NCI-H82 (cell line): Measurements from ENCODE around the gene FOXC2.
A peak's percentile ranks its signal among the peaks of the same experiment; 100 is the strongest.
"Not testable (repeated sequence)": the region's sequence is repeated elsewhere in the genome, so short reads cannot be mapped to it uniquely, and the experiment has no call there.

Experiments
- DNase-seq: peaks from one replicate; lab custom pipeline; 2025; lab: John Stamatoyannopoulos, UW

Gene FOXC2

DNA sequence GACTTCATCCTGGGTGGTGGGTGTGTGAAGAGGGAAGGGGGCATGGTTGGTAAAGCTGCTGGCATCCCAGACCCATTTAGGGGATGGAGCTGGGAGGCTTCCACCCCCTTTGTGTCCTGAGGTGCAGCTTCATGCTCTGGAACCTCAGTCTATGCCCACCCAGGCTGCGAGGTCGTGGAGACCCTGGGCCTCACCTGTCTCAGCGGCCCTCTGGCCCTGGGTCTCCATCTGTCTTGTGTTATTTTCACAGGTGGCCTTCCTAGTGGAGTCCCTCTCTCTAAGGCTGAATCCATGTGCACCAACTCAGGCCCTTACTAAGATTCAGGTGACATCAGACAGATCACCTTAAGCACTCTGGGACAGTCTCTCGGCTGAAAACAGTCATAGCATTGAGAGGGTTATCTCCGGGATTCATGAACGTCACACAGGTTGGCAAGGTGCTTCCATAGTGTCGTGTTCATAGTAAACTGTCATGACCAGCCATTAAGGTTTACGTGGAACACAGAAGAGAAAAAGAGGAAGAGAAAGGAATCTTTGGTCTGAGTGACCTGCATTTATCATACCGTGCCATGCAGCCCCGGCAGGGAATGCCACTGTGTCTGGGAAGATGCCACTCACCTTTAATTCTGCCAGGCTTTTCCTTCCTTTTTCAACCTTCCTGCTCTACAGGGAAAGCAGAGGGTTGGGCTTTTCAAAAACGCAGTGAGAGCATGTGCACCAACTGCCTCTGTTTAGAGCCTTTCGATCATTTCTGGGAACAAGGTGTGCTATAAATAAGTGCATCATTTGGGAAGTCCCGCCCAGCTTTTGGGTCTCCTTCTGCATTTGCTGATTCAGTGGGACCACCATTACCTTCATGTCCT is 7.2 kb downstream of the FOXC2 start:
- DNase-seq, result no peak

DNA sequence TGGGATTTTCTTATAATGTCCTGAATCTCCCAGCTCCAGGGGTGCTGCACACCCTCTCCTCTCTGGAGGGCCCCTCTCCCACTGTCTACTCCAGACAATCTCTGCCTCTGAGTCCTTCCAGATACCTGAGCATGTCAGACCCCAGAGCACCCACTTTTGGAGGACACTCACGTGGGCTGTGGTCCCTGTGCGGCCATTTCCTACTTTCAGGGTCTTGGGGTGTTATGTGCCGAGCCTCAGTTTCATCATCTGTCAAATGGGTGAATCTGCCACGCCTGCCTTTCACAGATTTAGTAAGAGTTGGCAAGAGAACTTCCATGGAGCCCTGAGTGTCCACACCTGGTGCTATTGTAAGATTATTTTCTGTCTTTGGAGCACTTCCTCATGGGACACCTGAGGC is 8.0 kb downstream of the FOXC2 start:
- DNase-seq, result no peak

DNA sequence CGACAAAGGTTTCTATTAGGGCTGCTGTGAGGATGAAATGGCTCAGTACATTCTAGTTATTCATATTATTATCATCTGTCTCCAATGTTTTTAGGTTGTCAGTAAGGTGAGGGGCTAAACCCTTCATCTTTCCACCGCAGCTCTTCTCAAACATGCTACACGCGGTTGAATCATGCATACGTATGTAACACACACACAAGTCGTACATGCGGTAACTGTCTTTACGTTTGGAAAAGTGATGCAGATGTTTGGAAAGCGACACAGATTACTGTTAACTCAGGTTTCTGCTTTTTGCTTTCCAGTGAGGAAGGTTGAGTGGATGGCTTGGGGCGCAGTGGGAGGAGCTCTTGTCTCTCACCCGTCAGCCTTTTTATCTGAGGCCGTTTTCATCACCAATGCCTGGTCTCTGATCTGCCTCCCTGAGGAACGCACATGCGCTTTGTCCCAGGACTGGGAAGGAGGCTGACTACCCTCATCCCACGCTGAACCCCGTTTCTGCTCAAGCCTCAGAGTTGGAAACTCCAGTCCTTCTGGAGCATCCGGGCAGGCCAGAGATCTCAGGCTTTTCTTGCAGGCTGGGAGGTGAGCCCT is 8.6 kb downstream of the FOXC2 start:
- no peak for DNase-seq

DNA sequence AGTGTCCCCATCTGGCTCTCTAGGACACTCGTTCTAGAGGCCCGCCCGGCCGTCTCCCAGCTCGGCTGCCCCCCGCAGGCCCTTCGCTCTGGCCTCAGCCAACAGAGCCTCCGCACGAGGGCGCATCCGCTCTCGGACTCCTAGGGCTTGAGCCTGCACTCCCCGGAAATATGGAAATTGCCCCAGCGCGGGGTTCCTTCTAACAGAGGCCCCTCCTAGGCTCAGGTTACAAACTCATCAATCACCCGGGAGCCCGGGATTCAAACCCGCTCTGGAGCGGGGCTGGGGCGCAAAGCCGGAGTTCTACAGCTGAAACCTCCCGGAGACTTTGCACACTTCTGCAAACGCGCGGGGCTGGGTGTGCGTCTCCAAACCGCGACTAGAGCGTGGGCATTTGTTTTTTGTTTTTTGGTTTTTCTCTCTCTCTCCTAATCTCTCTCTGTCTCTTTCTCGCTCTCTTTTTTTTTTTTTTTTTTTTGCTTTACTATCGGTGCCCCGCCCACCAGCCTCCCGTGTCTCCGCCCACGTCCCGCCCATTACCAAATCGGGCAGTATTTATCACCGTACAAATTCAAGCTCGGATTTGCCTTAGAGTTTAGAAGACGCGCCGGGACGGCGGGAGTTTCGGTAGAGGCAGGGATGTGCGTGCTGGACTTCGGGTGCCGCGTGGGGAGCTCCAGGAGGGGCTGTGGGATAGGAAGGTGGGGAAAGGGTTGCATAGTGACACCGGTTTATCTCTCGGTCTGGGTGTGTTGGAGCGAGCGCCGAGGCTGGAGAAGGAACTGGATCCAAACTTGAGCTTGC is 9.3 kb downstream of the FOXC2 start:
- peak; percentile 77 for DNase-seq

DNA sequence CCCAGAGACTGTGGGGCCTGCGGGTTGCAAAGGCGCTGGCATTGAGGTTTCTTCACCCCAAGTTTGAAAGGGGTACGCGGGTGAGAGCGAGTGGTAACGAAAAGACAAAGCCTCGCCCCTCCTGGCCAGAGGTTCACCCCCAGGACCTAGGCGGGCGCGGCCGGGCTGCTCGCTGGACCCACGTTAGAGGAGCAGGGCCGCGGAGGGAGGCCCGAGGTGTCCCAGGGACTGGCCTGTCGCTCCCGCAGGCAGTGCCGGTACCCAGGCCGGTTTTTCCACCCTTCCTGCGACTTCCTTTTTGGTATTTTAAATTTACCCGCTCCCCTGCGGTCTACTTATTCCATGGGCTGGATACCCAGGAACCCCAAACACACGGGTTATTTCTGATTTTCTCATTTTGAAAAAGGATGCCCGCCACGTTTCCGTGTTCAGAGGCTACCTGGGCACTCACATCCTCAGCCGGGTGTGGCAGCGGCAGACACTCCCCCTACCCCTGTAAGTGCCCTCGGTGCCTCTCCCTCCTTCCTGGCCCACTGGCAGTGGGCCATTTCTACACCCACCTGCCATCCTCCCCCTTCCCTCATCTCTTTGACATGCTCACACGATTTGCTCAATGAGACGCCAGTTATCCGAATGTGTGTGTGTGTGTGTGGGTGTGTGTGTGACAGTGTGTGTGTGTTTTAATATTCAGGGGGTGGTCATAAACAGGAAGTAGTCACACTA is 10.1 kb downstream of the FOXC2 start:
- no peak for DNase-seq

DNA sequence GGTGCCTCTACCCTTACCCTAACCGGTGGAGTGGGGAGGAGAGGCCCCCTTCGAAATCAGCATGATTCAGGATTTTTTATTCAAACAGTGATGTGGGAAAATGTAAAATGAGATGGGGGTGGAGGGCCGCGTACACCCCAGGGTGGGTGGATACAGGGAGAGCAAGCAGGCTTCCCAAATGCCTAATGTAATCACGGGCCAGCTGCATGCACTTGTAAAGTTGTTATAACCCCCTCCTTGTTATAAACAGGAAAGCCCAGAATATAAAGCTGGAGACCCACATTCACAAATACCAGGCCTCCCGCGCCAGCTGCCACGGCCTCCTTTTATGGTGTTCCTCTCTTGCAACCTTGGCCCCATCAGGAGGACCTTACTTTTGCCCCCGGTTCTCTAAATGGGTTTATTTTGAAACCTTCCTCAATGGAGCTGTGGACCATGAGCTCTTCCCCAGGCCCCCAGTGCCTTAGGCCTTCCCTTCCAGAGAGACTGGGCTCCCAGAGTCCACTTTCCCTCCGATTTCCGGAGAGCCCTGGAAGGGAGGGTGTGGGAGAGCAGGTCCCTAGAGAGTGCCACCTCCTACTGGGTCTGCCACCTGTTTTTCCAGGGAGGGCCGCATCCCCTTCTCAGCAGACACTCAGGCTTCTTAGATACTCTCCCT is 10.8 kb downstream of the FOXC2 start:
- DNase-seq, result no peak

DNA sequence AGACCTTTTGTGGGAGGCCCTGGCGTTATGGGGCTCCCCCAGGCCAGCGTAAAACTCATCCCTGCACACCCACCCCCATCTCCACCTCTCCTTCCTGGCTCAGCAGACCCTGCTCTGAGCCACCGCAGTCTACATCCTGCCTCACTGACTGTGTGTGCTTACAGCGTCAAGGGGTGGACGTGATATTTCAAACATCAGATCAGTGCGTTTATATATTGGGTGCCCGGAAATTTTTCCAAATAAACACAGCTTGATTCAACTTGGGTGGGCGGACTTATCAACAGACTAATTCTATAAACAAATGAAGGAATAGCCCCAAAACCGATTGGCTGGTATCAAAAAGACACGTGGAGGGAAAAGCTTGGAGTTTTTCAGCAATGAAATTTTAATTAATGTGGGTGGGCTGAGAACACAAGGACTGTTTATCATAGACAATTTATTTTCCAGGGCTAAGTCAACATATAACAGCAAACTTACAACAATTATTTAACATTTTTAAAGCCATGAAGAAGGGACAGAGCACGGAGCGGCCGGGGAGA is 11.5 kb downstream of the FOXC2 start, which contains the start of gene FOXL1:
TSS of gene FOXL1 (plus strand) at position 489 of the 539 bp plus-strand sequence. CDS start 175 bp downstream, outside the sequence.
- no peak for DNase-seq

DNA sequence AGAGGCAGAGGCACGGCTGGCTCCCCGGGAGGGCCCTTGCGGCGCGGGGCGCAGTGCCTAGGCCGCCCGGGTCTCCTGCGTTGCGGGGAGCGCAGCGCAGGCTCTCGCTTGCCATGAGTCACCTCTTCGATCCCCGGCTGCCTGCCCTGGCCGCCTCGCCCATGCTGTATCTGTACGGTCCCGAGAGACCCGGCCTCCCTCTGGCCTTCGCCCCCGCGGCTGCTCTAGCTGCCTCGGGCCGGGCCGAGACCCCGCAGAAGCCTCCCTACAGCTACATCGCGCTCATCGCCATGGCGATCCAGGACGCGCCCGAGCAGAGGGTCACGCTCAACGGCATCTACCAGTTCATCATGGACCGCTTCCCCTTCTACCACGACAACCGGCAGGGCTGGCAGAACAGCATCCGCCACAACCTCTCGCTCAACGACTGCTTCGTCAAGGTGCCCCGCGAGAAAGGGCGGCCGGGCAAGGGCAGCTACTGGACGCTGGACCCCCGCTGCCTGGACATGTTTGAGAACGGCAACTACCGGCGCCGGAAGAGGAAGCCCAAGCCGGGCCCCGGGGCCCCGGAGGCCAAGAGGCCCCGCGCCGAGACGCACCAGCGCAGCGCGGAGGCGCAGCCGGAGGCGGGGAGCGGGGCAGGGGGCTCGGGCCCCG is 12.1 kb downstream of the FOXC2 start:
- no peak for DNase-seq

DNA sequence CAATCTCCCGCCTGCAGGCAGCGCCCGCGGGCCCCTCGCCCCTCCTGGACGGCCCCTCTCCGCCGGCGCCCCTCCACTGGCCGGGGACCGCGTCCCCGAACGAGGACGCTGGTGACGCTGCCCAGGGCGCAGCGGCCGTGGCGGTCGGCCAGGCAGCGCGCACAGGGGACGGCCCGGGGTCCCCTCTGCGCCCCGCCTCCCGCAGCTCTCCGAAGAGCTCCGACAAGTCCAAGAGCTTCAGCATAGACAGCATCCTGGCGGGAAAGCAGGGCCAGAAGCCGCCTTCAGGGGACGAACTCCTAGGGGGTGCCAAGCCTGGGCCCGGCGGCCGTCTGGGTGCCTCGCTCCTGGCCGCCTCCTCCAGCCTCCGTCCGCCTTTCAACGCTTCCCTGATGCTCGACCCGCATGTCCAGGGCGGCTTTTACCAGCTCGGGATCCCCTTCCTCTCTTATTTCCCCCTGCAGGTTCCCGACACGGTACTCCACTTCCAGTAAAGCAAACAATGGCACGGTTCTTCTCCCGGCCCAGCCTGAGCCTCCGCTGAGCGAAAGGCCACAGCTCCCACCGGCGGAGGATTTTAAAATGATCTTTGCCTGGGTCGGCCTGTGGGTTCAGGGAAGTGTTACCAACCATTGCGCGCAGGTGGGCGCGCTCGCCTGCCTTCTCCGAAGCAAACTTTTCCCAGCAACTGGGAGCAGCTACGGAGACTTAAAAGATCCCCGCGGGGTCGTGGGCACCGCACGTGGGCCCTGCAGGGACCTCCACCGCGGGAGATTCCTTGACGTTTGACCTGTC is 12.8 kb downstream of the FOXC2 start:
- no peak for DNase-seq

DNA sequence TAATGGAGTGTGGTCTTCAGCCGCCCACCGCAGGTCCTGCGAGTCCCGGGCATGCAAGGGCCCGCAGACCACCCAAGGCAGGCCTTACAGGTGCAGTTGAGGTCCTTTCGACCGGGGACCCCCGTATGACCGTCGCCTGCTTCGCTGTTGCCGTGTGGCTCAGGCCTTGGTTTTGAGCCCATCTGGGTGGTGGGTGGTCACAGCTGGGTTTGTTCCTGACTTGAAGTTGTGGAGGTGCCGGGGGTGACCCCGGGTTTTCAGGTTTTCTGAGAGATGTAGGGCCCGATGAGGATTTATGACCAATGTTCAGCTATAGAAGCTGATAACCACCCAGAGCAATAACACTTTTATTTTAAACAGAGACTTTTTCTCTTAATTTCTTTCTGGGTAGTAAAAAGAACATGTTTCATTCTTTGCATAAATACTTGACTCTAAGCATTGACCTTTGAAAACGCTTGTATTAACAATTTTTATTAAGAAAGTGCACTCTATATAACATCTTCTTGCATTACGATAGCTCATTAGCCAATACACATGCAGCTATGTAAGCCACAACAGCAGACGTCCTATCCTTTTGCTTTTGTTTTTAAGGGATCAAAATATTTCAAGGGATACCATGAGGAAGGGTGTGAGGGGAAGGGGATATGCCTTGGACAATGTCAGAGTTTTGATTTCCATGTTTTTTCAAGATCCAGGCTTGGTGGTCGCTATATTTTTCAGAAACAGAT is 13.6 kb downstream of the FOXC2 start:
- DNase-seq, result no peak

DNA sequence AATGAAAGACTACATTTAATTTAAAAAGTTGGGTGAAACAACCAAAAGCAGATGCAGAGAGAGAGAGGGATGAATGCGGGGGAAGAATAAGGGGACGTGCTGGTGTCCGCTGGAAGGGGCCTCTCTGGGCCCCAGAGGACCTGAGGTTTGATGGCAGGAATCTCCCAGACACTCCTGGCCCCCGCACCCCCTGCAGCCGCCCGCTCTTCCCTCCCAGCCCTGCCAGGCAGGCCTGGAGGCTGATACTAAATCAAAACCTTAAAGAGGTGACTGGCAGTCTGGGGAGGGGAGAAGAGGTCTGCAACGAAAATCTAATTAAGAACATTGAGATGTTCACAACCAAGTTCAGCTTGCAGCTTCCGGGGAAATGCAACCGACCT is 14.2 kb downstream of the FOXC2 start:
- DNase-seq, result no peak

DNA sequence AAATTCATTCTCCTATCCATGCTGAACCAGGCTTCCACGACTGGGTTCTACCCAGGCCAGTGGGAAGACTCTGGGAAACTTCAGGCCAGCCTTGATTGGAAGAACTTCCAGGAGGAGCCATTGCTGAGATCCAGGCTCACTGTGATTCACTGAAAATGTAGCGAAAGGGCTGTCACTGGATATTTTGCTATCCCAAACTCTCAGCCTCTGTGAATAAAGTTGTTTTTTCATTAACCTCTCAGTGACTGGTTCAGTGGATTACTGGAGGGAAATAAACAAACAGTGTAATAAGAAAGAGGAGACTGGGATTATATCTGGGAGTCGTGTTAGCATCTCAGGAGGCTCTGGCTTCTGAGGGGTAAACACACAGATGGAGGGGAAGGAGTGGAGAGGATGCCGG is 14.8 kb downstream of the FOXC2 start:
- DNase-seq, result no peak

DNA sequence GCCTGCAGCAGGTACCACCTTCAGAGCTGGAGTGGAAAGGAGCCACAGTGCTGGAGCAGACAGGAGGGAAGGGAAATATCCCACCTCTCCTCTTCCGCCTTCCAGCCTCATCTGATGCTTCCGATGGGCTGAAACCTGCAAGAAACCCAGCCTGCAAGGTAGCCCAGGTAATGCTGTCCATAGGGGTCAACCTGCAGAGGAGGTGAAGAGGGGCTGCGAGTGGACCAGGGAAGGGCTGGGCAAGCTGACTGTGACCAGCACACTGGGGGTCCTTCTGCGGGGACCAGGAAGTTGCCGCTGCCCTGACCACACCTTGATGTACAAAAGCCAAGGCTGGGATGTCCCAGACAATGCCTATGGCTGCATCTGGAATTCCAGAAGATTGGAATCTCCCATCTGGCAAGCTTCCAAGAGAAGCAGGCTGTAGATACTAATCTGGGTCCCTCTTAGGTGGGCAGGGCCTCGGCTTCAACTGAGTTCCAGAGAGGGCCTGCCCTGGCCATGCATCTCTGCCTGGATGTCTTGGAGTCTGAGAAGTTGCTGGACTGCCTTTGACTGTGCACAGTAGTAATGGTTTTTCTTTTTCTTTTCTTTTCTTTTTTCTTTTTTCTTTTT is 17.5 kb downstream of the FOXC2 start:
- DNase-seq, result no peak

DNA sequence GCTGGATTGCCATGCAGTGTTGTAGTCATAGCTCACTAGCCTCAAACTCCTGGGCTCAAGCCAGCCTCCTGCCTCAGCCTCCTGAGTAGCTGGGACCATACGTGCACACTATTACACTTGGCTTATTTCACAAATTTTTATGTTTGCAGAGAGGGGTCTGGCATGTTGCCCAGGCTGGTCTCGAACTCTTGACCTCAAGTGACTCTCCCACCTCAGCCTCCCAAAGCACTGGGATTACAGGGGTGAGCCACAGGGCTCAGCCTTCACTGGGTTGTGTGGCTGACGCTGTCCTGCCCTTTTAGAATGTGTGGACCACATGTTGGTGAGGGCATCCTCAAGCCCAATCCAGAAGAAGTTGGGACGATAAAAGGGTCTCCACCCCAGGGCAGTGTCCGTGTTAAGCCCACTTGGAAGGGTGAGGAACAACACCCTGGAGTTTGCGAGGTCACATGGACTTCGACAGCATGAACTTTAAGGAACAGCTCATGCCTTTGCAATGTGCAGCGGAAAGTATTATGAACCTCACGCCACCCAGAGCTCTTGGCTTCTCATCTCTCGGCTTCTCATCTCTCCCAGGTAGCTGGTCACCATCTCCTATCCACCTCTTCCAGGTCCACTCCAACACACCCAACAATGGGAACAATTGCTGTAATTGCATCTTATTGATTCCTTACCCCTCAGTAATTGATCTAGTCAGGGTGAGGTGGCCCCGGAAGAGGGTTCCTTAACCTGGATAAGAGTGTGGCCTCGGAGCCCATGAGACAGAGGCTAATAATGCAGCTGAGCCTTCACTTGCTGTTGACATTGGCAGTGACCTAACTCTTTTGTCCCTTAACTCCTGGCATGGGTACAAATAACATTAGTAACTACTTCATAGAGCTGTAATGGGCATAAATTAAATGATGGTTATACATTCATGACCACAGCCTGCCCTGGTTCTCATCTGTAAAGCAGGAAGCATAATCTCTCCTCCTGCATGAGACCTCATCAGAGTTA is 18.4 kb downstream of the FOXC2 start:
- DNase-seq, result no peak

DNA sequence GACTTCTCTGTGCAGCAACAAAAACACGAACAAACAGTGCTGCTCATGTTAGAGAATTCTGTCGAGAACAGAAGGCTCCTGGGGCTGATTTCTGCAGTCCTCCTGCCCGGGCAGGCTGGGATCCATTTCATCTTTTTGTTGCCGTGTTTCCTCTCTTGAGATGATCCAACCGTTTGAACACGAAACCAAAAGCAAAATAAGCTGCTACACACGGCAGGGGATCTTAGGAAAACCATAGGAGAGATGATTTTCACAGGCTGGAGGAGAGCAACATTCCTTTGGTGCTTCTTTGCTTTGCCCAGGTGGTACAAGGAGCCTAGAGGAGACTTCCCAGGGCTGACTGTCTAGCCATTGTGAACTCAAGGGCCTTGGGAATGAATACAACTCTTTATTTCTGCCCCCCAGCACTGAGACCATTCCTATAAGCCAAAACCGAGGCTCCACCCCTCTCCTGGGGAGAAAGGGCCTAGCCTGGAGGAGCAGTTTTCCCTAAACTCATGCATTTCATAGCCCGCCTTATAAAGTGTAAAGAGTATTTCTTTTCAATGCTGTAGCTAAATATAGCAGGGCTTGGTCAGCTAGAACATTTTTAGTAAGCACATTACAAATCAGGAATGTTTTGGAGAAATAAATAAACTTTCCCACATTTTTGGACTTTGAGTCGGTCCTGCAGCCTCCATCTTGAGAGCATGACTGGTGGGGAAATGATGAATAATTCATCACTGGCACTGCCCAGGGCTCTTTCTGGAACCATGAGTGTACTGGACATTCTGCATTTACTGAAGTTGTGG is 19.4 kb downstream of the FOXC2 start:
- DNase-seq, result no peak

DNA sequence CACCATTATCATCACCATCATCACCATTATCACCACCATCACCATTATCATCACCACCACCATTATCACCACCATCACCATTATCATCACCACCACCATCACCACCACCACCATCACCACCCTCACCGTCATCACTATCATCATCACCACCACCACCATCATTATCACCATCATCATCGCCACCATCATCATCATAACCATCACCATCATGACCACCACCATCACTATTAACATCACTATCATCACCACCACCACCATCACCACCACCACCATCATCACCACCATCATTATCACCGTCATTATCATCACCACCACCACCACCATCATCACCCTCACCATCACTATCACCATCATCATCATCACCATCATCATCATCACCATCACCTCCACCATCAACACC is 20.9 kb downstream of the FOXC2 start:
- DNase-seq, result no peak

DNA sequence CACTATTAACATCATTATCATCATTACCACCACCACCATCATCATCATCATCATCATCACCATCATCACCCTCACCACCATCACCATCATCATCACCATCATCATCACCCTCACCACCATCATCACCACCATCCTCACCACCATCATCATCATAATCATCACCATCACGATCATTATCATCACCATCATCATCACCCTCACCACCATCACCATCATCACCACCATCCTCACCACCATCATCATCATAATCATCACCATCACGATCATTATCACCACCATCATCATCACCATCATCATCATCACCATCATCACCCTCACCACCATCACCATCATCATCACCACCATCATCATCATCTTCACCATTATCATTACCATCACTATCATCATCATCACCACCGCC is 21.3 kb downstream of the FOXC2 start:
- DNase-seq, result not testable (repeated sequence)
